Ovary (tissue), 3 donors: ENCODE results near the gene CASP9.

ENCODE experiments used
- EP300 ChIP-seq: sonication (generic); formaldehyde crosslinking; IDR thresholded peaks from one replicate; pipeline ENCODE4 v1.6.1; 2017; ENCODE audit warnings: antibody characterized with exemption
- POLR2A ChIP-seq: fragments of 450-650 bp; IDR thresholded peaks from one replicate; pipeline ENCODE4 v1.6.1; 2017; ENCODE audit warnings: antibody characterized with exemption, mild to moderate bottlenecking, moderate library complexity
- TF ChIP-seq, protein P1 (sequence below), 3 donors: fragments of 450-650 bp in 2 of 3; fragments of 200-600 bp in 1 of 3; IDR thresholded peaks; one replicate each; pipeline versions ENCODE4 v1.5.1 to v1.8.0; 2016 to 2022; ENCODE audit warnings: antibody characterized with exemption in 3 of 3, mild to moderate bottlenecking in 1 of 3
- donor health status: DM: no; HTN: no; CAD: no.

DNA sequence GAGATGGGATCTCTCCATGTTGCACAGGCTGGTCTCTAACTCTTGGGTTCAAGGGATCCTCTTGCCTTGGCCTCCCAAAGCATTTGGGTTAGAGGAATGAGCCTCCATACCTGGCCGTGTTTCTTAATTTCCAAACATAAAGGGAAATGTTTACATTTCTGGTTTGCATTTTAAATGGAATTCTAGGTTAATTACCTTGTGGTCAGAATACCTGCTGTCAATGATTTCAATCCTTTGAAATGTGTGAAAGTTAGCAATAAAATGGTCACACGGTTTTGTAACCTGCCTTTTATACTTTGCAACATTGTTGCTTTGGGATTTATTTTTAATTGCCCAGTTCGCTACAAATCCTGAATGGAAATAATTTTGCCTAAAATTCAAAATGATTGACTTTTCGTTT, 34.5 kb upstream of the CASP9 start:
- TF ChIP-seq, protein P1, sequence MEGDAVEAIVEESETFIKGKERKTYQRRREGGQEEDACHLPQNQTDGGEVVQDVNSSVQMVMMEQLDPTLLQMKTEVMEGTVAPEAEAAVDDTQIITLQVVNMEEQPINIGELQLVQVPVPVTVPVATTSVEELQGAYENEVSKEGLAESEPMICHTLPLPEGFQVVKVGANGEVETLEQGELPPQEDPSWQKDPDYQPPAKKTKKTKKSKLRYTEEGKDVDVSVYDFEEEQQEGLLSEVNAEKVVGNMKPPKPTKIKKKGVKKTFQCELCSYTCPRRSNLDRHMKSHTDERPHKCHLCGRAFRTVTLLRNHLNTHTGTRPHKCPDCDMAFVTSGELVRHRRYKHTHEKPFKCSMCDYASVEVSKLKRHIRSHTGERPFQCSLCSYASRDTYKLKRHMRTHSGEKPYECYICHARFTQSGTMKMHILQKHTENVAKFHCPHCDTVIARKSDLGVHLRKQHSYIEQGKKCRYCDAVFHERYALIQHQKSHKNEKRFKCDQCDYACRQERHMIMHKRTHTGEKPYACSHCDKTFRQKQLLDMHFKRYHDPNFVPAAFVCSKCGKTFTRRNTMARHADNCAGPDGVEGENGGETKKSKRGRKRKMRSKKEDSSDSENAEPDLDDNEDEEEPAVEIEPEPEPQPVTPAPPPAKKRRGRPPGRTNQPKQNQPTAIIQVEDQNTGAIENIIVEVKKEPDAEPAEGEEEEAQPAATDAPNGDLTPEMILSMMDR (IDR thresholded peaks at IDR 0.05) = no peak
- TF ChIP-seq POLR2A (no peak), EP300 (no peak)
